Activated gamma-delta T cell treated with Interleukin-2 at 50 U/mL for 16 hours (primary cell): ENCODE results near the gene GNPAT.

Source experiments
- DNase-seq: peaks from one replicate; pipeline ENCODE4 v3.0.0-alpha.2; 2020

Gene GNPAT

GRCh38 chr1:231248778-231249177 is 7.8 kb downstream of the GNPAT start:
- DNase-seq, result no peak

DNA sequence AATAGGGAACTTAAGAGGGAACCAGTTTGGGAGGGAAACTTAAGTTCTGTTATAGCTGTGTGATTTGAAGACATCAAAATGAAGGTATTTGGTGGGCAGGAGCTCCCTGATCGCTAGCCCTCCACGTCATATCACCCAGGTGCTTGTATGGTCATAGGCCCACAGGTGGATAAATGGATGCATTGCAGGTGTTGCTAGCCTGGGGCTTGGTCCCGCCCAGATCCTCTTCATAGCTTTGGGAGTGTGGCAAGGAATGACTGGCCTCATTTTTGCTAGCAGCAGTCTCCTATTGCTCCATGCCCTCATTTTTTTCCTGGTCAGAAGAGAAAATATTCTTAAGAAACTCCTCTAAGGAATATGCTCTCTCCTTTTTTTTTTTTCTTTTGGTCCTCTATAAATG is 11.3 kb downstream of the GNPAT start:
- no peak for DNase-seq

GRCh38 chr1:231260351-231260750 is 19.3 kb downstream of the GNPAT start:
- no peak for DNase-seq

DNA sequence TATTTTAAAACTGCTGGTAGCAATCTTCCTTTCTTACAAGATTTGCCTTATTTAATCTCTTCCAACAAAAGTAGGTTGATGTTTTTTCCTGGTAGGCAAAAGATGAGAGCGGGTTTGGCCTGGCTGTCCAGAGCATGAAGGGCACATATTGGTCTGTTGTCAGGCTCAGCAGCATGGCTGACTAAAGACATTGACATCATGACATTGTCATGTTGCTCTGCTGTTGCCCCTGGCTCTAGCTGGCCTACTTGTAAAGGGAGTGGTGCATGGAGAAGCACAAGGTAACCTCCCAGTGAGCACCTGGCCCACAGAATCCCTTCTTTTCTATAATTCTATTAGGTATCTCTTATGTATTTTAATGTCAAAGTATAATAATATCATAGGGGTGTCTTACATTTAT is 23.6 kb downstream of the GNPAT start:
- DNase-seq, result no peak

- DNase-seq, result no peak
Measured at GRCh38 chr1:231265379-231265778, 24.4 kb downstream of the GNPAT start.

- no peak for DNase-seq
Measured at GRCh38 chr1:231266811-231267322, 25.9 kb downstream of the GNPAT start.

- no peak for DNase-seq
Measured at GRCh38 chr1:231272173-231272572, 31.2 kb downstream of the GNPAT start.

- no peak for DNase-seq
Measured at GRCh38 chr1:231272880-231273279, 31.9 kb downstream of the GNPAT start.

GRCh38 chr1:231274119-231274825 is 33.3 kb downstream of the GNPAT start:
- DNase-seq, result no peak

GRCh38 chr1:231278100-231278790 is 37.2 kb downstream of the GNPAT start:
- no peak for DNase-seq

GRCh38 chr1:231279081-231279480 is 38.1 kb downstream of the GNPAT start:
- no peak for DNase-seq

DNA sequence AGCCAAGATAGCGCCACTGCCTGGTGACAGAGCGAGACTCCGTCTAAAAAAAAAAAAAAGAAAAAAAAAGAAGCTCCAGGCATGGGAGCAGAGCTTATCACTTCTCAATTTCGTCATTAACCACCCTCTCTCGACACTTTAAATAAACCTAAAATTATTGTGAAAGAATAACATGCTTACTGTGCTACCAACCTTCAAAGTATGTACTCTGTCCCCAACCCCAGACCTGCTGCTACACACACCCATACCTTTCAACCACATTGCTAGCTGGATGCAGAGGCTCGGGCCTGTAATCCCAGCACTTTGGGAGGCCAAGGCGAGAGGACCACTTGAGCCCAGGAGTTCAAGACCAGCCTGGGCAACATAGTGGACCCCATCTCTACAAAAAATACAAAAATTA is 38.7 kb downstream of the GNPAT start:
- no peak for DNase-seq

DNA sequence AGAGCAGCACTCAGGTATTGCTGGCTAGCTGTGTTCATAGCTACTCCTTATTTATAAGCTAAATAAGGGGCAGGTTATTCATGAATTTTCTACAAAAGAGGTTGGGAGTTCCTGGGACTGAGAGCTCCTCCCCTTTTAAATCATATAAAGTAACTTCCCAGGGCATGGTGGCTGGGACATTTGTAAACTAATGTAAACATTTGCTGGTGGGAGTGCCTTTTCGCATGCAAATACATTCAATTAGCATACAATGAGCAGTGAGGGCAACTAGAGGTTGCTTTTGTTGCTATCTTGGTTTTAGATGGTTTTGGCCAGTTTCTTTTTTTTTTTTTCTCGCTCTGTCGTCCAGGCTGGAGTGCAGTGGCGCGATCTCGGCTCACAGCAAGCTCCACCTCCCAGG is 43.4 kb downstream of the GNPAT start:
- DNase-seq, result no peak

DNA sequence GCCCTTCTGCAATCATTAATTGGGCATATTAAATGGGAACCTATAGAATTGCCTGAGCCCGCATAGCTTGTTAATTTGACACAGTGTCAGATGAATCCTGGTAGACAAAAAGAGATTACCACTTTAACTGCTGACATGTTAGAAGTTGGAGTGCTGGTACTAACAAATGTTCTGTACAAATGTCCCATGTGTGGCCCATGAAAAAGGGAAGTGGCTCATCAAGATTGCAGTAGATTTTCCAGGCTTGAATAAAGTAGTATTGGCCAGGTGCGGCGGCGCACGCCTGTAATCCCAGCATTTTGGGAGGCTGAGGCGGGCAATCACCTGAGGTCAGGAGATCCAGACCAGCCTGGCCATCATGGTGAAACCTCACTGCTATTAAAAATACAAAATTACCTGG is 45.6 kb downstream of the GNPAT start:
- DNase-seq, result no peak

GRCh38 chr1:231295938-231296337 is 54.9 kb downstream of the GNPAT start:
- no peak for DNase-seq

- DNase-seq, result no peak
Measured at GRCh38 chr1:231301990-231302389, 61.0 kb downstream of the GNPAT start.

GRCh38 chr1:231310391-231310934 is 69.5 kb downstream of the GNPAT start:
- DNase-seq, result no peak

- no peak for DNase-seq
Measured at GRCh38 chr1:231311720-231312431, 70.9 kb downstream of the GNPAT start.

DNA sequence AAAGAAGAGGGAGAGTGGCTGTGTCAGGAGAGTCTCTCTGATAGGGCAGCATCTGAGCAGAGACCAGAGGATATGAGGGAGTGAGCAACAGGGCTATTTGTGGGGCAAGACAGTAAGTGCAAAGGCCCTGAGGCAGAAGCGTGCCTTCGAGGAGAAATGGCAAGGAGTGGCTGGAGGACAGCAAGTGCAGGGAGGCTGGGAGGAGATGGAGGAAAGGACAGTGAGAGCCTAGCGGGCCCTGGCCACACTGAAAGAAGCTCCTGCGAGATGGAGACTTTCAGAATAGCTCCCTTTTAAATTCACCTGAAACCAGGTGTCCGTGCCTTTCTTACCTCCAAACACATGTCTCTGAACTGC is 71.4 kb downstream of the GNPAT start:
- no peak for DNase-seq

DNA sequence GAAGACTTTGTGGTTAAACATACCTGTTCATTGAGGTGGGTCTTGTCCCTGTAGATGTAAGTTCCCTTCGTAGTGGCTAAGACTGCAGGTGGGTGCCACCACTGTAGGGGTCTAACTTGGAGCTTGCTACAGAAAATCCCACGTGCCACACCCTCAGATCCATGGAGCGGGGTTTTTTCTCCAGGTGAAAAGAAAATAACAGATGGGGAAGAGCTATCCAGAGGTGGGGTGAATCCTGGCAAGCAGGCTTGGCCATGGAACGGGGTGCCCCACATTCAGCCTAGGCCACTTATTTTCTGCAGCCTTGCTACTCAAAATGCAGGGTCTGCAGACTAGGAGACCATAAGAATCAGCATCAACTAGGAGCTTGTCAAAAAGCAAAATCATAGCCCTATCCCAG is 72.6 kb downstream of the GNPAT start:
- no peak for DNase-seq

- peak; percentile 21 for DNase-seq
Measured at GRCh38 chr1:231315887-231316286, 74.9 kb downstream of the GNPAT start.

DNA sequence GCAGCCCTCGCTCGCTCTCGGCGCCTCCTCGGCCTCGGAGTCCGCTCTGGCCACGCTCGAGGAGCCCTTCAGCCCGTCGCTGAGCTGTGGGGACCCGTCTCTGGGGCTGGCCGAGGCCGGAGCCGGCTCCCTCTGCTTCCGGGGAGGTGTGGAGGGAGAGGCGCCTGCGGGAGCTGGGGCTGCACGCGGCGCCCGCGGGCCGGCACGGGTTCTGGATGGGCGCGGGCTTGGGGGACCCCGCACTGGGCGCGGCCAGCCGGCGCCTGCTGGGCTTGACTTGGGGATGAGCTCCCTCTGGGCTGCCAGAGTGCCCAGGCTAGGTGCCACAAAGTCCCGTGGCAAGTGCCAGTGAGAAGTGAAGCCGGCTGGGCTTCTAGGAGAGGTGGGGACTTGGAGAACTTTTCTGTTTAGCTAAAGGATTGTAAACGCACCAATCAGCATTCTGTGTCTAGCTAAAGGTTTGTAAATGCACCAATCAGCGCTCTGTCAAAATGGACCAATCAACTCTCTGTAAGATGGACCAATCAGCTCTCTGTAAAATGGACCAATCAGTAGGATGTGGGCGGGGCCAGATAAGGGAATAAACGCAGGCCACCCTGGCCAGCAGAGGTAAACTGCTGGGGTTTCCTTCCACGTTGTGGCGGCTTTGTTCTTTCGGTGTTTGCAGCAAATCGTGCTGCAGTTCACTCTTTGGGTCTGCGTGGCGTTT is 76.4 kb downstream of the GNPAT start:
- DNase-seq, result no peak

DNA sequence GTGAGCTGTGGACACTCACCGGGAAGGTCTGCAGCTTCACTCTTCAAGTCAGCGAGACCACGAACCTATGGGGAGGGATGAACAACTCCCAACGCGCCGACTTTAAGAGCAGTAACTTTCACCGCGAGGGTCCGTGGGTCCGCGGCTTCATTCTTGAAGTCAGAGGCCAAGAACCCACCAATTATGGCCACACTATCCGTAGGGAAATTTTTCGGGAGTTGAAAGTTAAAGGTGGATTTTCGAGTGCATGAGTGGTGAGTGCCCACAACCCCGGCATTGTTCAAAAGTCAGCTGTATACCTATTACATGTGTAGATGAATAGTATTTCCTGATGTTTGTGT is 77.0 kb downstream of the GNPAT start:
- no peak for DNase-seq
